Adipose tissue (tissue), 3 donors: ENCODE data around the gene IGSF3. TPM values are rescaled to one million over a fixed set of nuclear protein-coding genes. Genes with fewer than 3 reads are reported as not detected.
"Not testable (repeated sequence)": the region's sequence is repeated elsewhere in the genome, so short reads cannot be mapped to it uniquely, and the experiment has no call there.

Source experiments
- H3K27ac ChIP-seq: one replicate; pipeline ENCODE4 v1.5.1; 2013; ENCODE audit warnings: low read depth, low read length
- WGBS, 3 donors: extraction: QIAGEN DNeasy Blood & Tissue Kit; methylation state at CpG; one replicate each; pipeline ENCODE4 v1.1.7; 2013; 5-methylcytosine and 5-hydroxymethylcytosine counted together
- polyA plus RNA-seq, 3 donors: library from polyadenylated mRNA; stranded (reverse); fragments of 200-250 nt; gene quantifications; one replicate each; pipeline ENCODE4 v1.2.3, GENCODE V29; 2013
- donor health status: healthy with polysubstance abuse.
- donor health status: Bipolar disorder and iron deficiency.
- donor health status: healthy.

Gene IGSF3
- polyA plus RNA-seq, 3 donors, result 1.0 to 1.9 (median 1.1) TPM

- H3K27ac ChIP-seq, result no peak overlapping the region
Observed at GRCh38 chr1:116572099-116572498, 95.4 kb downstream of the IGSF3 start.

DNA sequence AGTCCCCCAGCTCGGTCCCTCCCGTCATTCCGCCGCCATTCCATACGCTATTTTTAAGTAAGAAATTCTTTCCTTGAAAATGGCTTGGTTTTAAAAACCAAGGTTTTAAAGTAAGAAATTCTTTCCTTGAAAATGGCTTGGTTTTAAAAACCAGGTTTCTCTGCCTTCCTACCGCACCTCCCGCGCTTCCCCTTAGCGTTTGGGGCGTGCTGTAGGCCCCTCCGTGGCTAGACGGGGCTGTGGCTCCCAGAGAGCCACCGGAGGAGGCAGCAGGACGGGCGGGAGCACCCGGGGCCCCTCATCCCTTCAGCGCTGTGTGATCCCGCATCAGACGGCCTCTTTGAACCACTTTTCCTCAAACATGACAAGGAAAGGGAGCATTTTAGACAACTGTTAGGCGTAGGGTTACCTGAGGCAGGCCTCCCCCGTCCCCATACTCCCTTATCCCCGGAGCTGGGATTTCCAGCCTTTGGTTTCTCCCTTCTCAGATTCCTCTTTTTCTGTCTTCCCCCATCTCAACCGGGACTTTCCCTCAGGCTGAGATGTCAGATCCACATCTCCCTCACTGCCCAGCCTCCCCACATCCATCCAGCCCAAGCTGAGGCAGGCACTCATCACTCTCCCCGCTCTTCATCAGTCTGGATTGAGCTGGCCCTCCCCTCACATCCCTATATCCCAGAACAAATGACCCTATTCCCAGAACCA is 96.2 kb downstream of the IGSF3 start:
- peak overlapping the region; percentile 5 for H3K27ac ChIP-seq
- WGBS, 3 donors, result 9 to 20% (median 10%) methylated on average over 22 to 24 of the region's 24 CpGs

More at GRCh38 chr1:116572099-116572498, 95.4 kb downstream of the IGSF3 start:
- 88 to 91% (median 89%) methylated on average over 2 of the region's 2 CpGs for WGBS, 3 donors

GRCh38 chr1:116570358-116571214 is 96.9 kb downstream of the IGSF3 start, which contains the start of gene CD58:
Gene CD58, minus strand, starts transcription at chr1:116571026. Its CDS starts 54 bp downstream, at chr1:116570972.
- 1% methylated on average over 64 to 90 of the region's 90 CpGs for WGBS, 3 donors

DNA sequence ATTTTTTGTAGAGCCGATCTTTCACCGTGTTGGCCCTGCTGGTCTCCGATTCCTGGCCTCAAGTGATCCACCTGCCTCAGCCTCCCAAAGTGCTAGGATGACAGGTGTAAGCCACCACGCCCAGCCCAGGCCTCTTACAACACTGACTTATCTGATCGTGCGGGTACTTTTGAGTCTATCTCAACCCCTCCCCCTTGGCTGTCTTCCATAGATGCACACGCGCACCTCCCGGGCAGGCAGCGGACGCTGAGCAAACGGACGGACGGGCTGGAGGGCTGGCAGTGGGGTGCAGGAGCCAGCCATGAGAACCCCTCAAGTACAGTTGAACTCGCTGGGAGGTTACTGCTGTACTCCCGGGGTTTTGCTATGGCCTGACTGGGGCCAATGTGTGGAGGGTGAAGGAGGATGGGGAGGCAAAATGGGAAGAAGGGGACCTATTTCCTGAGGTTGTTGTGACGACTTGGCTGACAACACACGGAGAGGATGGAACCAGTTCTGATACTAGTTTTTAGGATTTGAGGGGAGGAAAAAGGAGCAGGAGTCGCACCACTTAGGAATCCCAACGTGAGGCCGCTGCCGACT is 97.7 kb downstream of the IGSF3 start:
- 22 to 33% (median 23%) methylated on average over 22 of the region's 22 CpGs for WGBS, 3 donors
- no peak overlapping the region for H3K27ac ChIP-seq

More at GRCh38 chr1:116570358-116571214, 96.9 kb downstream of the IGSF3 start, which contains the start of gene CD58:
- H3K27ac ChIP-seq, result peak within 1 kb of the TSS; percentile 68

GRCh38 chr1:116569381-116569670 is 98.2 kb downstream of the IGSF3 start:
- no peak overlapping the region for H3K27ac ChIP-seq

DNA sequence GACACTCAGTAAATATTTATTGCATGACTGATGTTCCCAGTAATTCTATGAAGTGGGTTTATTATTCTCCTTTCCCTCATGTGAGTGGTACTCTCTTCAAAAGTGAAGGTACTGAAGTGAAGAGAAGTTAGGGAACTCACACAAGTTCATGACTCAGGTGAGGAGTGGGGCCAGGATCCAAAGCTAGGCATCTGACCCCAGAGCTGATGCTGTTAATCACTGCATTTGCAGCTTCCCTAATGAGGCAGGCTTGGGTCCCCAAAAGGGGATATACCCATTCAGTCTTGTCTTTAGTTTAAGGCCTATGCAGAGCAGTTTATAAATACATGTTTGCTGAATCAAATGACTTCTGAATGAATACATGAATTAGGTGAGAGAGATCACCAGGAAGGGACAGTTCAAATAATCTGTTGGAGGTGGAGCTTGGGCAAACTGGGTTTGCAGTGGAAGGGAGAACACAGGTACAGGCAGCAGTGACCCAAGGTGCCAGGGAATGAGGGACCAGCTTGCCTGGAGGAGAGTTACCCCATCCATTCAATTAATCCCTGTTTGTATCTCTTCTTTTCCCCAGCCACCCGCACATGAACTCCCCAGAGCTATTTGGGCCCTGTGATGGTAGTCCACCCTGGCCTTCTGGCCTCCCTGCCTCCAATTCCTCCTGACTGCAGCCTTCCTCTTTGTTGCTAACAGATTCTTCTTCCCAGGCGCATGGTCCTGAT is 98.7 kb downstream of the IGSF3 start:
- H3K27ac ChIP-seq, result no peak overlapping the region
- WGBS, 3 donors, result 94 to 95% (median 95%) methylated on average over 2 of the region's 2 CpGs

GRCh38 chr1:116567790-116568661 is 99.5 kb downstream of the IGSF3 start:
- 81 to 82% (median 82%) methylated on average over 4 of the region's 4 CpGs for WGBS, 3 donors
- no peak overlapping the region for H3K27ac ChIP-seq

DNA sequence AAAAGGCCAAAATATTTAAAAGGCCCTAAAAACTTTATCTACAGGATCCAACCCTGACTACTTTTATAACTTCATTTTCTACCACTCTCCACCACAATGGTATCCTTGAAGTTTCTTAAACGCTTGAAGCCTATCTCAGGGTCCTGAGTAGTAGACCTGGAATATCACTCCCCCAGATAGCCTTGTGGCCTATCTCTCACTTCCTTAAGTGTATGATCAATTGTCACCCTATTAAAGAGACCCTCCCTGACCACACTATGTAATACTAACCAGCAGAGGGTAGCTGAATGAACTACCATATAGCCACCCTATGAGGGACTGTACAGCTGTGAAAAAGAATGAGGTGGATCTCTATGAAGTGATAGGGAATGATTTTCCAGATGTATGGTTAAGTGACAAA is 102.3 kb downstream of the IGSF3 start:
- no peak overlapping the region for H3K27ac ChIP-seq
- WGBS, 3 donors, result 88 to 96% (median 95%) methylated on average over 1 of the region's 1 CpG

DNA sequence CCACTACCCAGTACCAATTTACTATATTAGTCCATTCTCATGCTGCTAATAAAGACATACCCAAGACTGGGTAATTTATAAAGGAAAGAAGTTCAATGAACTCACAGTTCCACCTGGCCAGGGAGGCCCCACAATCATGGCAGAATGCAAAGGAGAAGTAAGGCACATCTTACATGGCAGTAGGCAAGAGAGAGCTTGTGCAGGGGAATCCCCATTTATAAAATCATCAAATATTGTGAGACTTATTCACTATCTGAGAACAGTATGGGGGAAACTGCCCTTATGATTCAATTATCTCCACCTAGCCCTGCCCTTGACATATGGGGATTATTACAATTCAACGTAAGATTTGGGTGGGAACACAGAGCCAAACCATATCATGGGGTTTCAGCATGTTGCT is 103.1 kb downstream of the IGSF3 start:
- no peak overlapping the region for H3K27ac ChIP-seq
- 97 to 100% (median 100%) methylated on average over 1 of the region's 1 CpG for WGBS, 3 donors

DNA sequence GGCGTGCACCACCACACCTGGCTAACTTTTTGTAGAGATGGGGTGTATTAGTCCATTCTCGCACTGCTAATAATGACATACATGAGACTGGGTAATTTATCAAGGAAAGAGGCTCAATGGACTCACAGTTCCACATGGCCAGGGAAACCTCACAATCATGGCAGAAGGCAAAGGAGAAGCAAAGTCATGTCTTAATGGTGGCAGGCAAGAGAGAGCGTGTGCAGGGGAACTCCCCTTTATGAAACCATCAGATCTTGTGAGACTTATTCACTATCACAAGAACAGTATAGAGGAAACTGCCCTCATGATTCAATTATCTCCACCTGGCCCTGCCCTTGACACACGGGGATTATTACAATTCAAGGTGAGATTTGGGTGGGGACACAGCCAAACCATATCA is 105.1 kb downstream of the IGSF3 start:
- WGBS, 3 donors, result 88 to 98% (median 91%) methylated on average over 4 of the region's 4 CpGs
- H3K27ac ChIP-seq, result not testable (repeated sequence)

DNA sequence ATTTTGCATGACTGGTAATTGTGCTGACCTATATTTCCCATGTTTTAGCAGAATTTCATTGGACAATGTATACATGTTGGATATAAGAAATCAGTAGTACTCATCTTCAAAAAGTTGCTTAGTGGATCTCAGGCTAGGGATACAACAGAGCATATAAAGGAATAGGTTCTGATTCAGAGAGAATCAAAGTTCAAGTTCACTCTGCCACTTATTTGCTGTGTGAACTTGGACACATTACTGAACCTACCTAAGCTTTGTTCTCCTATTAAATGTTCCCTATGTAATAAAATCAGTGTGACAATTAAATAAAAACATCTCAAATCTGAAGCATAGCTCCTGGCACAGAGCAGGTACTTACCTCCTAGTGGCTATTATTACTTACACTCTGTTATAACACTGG is 106.0 kb downstream of the IGSF3 start:
- no peak overlapping the region for H3K27ac ChIP-seq

GRCh38 chr1:116560704-116561490 is 106.6 kb downstream of the IGSF3 start:
- no peak overlapping the region for H3K27ac ChIP-seq
- 77 to 85% (median 78%) methylated on average over 4 of the region's 4 CpGs for WGBS, 3 donors

GRCh38 chr1:116559304-116559761 is 108.2 kb downstream of the IGSF3 start:
- H3K27ac ChIP-seq, result no peak overlapping the region
- 71 to 84% (median 82%) methylated on average over 8 of the region's 8 CpGs for WGBS, 3 donors

DNA sequence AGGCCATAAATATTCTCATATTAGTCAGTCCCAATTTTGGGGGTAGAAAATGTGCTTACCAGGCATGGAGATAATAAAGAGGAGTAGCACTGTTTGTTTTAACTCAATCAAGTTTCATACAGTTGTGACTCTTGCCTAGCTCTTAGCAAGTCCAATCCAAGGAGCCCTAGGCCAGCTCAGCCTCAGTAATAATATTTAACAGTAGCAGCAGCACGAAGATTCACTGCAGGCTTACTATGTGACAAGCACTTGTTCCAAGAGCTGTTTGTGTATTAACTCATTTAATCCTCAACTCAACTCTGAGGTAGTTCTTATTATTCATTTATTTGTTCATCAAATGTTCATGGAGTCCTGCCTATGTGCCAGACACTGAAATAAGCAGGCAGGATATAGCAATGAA is 109.0 kb downstream of the IGSF3 start:
- no peak overlapping the region for H3K27ac ChIP-seq
- 89 to 96% (median 90%) methylated on average over 1 of the region's 1 CpG for WGBS, 3 donors

DNA sequence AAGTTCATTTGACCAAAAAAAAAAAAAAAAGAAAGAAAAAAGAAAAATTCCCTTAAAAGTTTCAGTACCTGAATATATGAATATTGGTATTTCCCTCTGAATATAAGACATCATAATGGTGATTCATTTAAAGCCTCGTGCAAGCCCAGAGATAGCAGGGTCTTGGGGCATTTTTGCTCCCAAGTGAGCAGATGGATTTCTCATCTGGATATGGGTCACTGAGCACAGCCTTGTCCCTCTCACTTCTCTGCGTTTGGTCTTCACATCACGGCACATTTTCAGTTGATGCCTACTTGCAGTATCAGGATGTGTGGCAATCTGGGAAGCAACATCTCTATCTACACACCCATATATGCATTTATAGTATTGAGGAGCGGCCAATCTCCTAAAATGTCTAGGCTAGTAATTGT is 109.4 kb downstream of the IGSF3 start:
- no peak overlapping the region for H3K27ac ChIP-seq
- 60 to 94% (median 82%) methylated on average over 4 of the region's 4 CpGs for WGBS, 3 donors

GRCh38 chr1:116557323-116557878 is 110.1 kb downstream of the IGSF3 start:
- H3K27ac ChIP-seq, result no peak overlapping the region
- 83 to 91% (median 88%) methylated on average over 4 of the region's 4 CpGs for WGBS, 3 donors
